Activated naive CD8-positive, alpha-beta T cell (primary cell): ENCODE data around the gene HARBI1.

Experiments
- H3K27ac Mint-ChIP-seq: one replicate; pipeline ENCODE4 v1.8.0; 2021; ENCODE audit warnings: mixed read lengths
- H3K27me3 Mint-ChIP-seq: one replicate; pipeline ENCODE4 v1.8.0; 2021; ENCODE audit warnings: mixed read lengths
- H3K36me3 Mint-ChIP-seq: one replicate; pipeline ENCODE4 v1.8.0; 2021; ENCODE audit warnings: mixed read lengths
- H3K4me1 Mint-ChIP-seq: one replicate; pipeline ENCODE4 v1.8.0; 2021; ENCODE audit warnings: low read depth, mixed read lengths
- H3K4me3 Mint-ChIP-seq: one replicate; pipeline ENCODE4 v1.8.0; 2021; ENCODE audit warnings: mild to moderate bottlenecking, mixed read lengths
- H3K9me3 Mint-ChIP-seq: one replicate; pipeline ENCODE4 v1.8.0; 2021; ENCODE audit warnings: low read depth, mixed read lengths

HARBI1 gene

GRCh38 chr11:46559815-46560214, 57.2 kb downstream of the HARBI1 start:
- H3K4me1 Mint-ChIP-seq: peaks cover 70% of the 10 kb centered on the region
- no peaks in the 10 kb centered on the region for H3K27me3 Mint-ChIP-seq
- H3K4me3 Mint-ChIP-seq: peak overlapping the region; percentile 84
- H3K9me3 Mint-ChIP-seq: no peaks in the 10 kb centered on the region
- H3K36me3 Mint-ChIP-seq: peaks cover 2% of the 10 kb centered on the region
- peak overlapping the region; percentile 81 for H3K27ac Mint-ChIP-seq

GRCh38 chr11:46557684-46558151, 59.3 kb downstream of the HARBI1 start:
- Mint-ChIP-seq H3K27me3 (no peaks in the 10 kb centered on the region), H3K4me1 (peaks cover 77% of the 10 kb centered on the region), H3K36me3 (peaks cover 2% of the 10 kb centered on the region), H3K27ac (peak overlapping the region; percentile 3), H3K9me3 (no peaks in the 10 kb centered on the region), H3K4me3 (no peak overlapping the region)

- no peaks in the 10 kb centered on the region for H3K9me3 Mint-ChIP-seq
- no peaks in the 10 kb centered on the region for H3K36me3 Mint-ChIP-seq
- no peaks in the 10 kb centered on the region for H3K27me3 Mint-ChIP-seq
- H3K4me1 Mint-ChIP-seq: peaks cover 58% of the 10 kb centered on the region
- peak overlapping the region; percentile 33 for H3K4me3 Mint-ChIP-seq
- peak overlapping the region; percentile 59 for H3K27ac Mint-ChIP-seq
Measured at GRCh38 chr11:46555267-46556054, 61.6 kb downstream of the HARBI1 start.

- H3K4me3 Mint-ChIP-seq: peak overlapping the region; percentile 3
- H3K4me1 Mint-ChIP-seq: peaks cover 53% of the 10 kb centered on the region
- H3K27ac Mint-ChIP-seq: peak overlapping the region; percentile 72
- no peaks in the 10 kb centered on the region for H3K9me3 Mint-ChIP-seq
- no peaks in the 10 kb centered on the region for H3K36me3 Mint-ChIP-seq
- no peaks in the 10 kb centered on the region for H3K27me3 Mint-ChIP-seq
Measured at GRCh38 chr11:46554213-46555147, 62.5 kb downstream of the HARBI1 start.

GRCh38 chr11:46553814-46554212, 63.2 kb downstream of the HARBI1 start:
- H3K36me3 Mint-ChIP-seq: no peaks in the 10 kb centered on the region
- H3K27ac Mint-ChIP-seq: peak overlapping the region; percentile 46
- peaks cover 49% of the 10 kb centered on the region for H3K4me1 Mint-ChIP-seq
- no peak overlapping the region for H3K4me3 Mint-ChIP-seq
- H3K27me3 Mint-ChIP-seq: no peaks in the 10 kb centered on the region
- H3K9me3 Mint-ChIP-seq: no peaks in the 10 kb centered on the region
